ENCODE measurements around the gene PHLDB1. TPM values are rescaled to one million over a fixed set of nuclear protein-coding genes. Genes with fewer than 3 reads are reported as not detected.
"Not testable (repeated sequence)": the region's sequence is repeated elsewhere in the genome, so short reads cannot be mapped to it uniquely, and the experiment has no call there.

Gene PHLDB1
- total RNA-seq, 4 donors from 2014 or later = 48.7 to 117 (median 77.3) TPM

- WGBS = 21% methylated on average over 37 of the region's 69 CpGs
- no peaks in the 10 kb centered on the region for H3K9me3 ChIP-seq
- peak; percentile 90 to 94 for DNase-seq (ENCODE audit: low spot score in 2 of 2)
- peak overlapping the region; percentile 95 for H3K27ac ChIP-seq
- H3K27me3 ChIP-seq = peaks cover 5% of the 10 kb centered on the region
- peaks cover 82% of the 10 kb centered on the region for H3K4me1 ChIP-seq
- H3K36me3 ChIP-seq = peaks cover under 1% of the 10 kb centered on the region
- TF ChIP-seq, protein P1, sequence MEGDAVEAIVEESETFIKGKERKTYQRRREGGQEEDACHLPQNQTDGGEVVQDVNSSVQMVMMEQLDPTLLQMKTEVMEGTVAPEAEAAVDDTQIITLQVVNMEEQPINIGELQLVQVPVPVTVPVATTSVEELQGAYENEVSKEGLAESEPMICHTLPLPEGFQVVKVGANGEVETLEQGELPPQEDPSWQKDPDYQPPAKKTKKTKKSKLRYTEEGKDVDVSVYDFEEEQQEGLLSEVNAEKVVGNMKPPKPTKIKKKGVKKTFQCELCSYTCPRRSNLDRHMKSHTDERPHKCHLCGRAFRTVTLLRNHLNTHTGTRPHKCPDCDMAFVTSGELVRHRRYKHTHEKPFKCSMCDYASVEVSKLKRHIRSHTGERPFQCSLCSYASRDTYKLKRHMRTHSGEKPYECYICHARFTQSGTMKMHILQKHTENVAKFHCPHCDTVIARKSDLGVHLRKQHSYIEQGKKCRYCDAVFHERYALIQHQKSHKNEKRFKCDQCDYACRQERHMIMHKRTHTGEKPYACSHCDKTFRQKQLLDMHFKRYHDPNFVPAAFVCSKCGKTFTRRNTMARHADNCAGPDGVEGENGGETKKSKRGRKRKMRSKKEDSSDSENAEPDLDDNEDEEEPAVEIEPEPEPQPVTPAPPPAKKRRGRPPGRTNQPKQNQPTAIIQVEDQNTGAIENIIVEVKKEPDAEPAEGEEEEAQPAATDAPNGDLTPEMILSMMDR (IDR thresholded peaks at IDR 0.05) = no peak
- no peak for TF ChIP-seq POLR2A (IDR thresholded peaks at IDR 0.05)
- TF ChIP-seq EP300 (IDR thresholded peaks at IDR 0.05) = no peak
- H3K4me3 ChIP-seq = peak overlapping the region; percentile 69
Observed at GRCh38 chr11:118608360-118609227, 1.2 kb downstream of the PHLDB1 start.

GRCh38 chr11:118609380-118610224 lies 2.2 kb downstream of the PHLDB1 start:
- DNase-seq (ENCODE audit: low spot score in 2 of 2) = peak; percentile 68 to 78
- peaks cover 73% of the 10 kb centered on the region for H3K4me1 ChIP-seq
- H3K27ac ChIP-seq = peak overlapping the region; percentile 95
- H3K9me3 ChIP-seq = no peaks in the 10 kb centered on the region
- H3K27me3 ChIP-seq = peaks cover 5% of the 10 kb centered on the region
- 41% methylated on average over 28 of the region's 57 CpGs for WGBS
- TF ChIP-seq POLR2AphosphoS5 (IDR thresholded peaks at IDR 0.05) (peak in 1 of 3 donors; percentile 23), EP300 (IDR thresholded peaks at IDR 0.05) (no peak), POLR2A (IDR thresholded peaks at IDR 0.05) (no peak)
- TF ChIP-seq, protein P1 (IDR thresholded peaks at IDR 0.05) = no peak
- peaks cover 10% of the 10 kb centered on the region for H3K36me3 ChIP-seq
- H3K4me3 ChIP-seq = peak overlapping the region; percentile 69

DNA sequence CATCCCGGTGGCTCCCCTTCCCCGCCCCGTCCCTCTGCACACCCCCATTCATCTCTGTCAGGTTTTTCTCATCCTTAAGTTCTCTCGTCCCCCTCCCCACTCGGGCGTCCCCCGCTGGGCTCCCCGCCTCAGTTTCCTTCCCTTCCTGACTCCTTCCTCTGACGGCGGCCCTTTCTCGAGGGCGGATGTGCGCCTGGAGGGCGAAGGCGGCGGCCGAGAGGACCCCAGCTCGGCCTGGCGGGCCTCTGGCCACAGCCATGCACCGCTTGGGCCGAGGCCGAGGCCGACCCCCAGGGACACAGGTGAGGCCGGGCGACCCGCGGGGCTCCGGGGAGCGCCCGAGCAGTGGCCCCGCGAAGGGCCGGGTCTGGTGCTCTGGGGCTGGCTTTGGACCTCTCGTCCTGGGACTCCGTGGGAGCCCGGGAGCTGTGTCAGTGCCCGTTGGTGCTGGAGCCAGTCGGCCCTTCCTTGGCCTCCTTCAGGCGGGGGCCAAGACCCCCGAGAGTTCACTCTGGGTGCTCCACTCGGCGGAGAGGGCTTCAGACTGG lies 2.9 kb downstream of the PHLDB1 start:
- Histone ChIP-seq H3K4me1 (peaks cover 66% of the 10 kb centered on the region), H3K4me3 (peak overlapping the region; percentile 69), H3K36me3 (peaks cover 13% of the 10 kb centered on the region), H3K27ac (peak overlapping the region; percentile 70), H3K27me3 (peaks cover 5% of the 10 kb centered on the region), H3K9me3 (no peaks in the 10 kb centered on the region)
- 24% methylated on average over 35 of the region's 42 CpGs for WGBS
- peak; percentile 73 to 80 for DNase-seq (ENCODE audit: low spot score in 2 of 2)
- TF ChIP-seq, protein P1 (IDR thresholded peaks at IDR 0.05) = no peak
- TF ChIP-seq EP300 (IDR thresholded peaks at IDR 0.05) = no peak
- no peak for TF ChIP-seq POLR2AphosphoS5 (IDR thresholded peaks at IDR 0.05)
- TF ChIP-seq POLR2A (IDR thresholded peaks at IDR 0.05) = no peak

DNA sequence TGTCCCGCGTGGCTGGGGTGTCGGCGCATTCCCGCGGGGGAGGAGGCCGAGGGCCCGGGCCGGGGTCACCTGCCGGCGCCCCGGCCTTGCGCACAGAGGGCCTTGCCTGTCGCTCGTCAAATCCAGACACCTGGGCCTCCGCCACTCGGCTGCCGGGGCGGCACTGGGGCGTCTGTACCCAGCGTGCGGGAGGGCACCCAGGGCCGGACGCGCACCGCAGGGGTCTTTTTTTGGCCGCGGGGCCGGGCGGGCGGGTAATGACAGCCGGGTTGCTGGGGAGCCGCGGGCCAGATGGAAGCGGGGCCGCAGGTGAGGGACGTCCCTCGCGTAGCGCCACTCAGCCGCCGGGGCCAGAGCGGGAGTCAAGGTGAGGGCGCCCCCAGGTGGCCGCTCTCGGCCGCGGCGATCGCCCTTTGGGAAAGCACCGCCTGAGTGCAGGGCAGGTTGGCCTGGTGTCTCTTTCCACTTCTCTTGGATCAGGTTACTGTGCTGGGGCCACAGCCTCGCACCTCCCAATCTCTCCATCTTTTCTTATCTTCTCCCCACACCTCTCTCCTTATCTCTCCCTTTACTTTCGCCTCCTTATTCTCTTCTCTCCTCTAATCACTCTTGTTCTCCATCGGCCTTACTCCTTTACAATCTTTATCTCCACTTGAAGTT lies 3.5 kb downstream of the PHLDB1 start:
- no peaks in the 10 kb centered on the region for H3K9me3 ChIP-seq
- H3K4me1 ChIP-seq = peaks cover 60% of the 10 kb centered on the region
- peak overlapping the region; percentile 69 for H3K4me3 ChIP-seq
- peak overlapping the region; percentile 70 for H3K27ac ChIP-seq
- peaks cover 19% of the 10 kb centered on the region for H3K36me3 ChIP-seq
- TF ChIP-seq, protein P1 (IDR thresholded peaks at IDR 0.05) = peak; percentile 53 to 87
- TF ChIP-seq POLR2A (IDR thresholded peaks at IDR 0.05) = no peak
- peak in 1 of 3 donors; percentile 11 for TF ChIP-seq POLR2AphosphoS5 (IDR thresholded peaks at IDR 0.05)
- peaks cover 5% of the 10 kb centered on the region for H3K27me3 ChIP-seq
- peak; percentile 82 to 89 for DNase-seq (ENCODE audit: low spot score in 2 of 2)
- WGBS = 15% methylated on average over 25 of the region's 54 CpGs

- not testable (repeated sequence) for H3K27me3 ChIP-seq, H3K27ac ChIP-seq, H3K4me3 ChIP-seq, H3K9me3 ChIP-seq
- 73% methylated on average over 19 of the region's 19 CpGs for WGBS
- DNase-seq (ENCODE audit: low spot score in 2 of 2) = peak; percentile 37 to 65
- H3K36me3 ChIP-seq = peaks cover 24% of the 10 kb centered on the region
- H3K4me1 ChIP-seq = peaks cover 55% of the 10 kb centered on the region
Observed at GRCh38 chr11:118611433-118611795, 4.0 kb downstream of the PHLDB1 start.
